GM12874 (cell line): Measurements from ENCODE around the gene PPP1R9B.

Source experiments
- TF ChIP-seq, protein P1 (sequence below): IDR thresholded peaks from 2 replicates; pipeline ENCODE4 v1.5.1; 2011; ENCODE audit warnings: low read depth, mild to moderate bottlenecking, control low read depth, low read length, moderate library complexity; ENCODE audit not compliant: insufficient read depth

Gene PPP1R9B

DNA sequence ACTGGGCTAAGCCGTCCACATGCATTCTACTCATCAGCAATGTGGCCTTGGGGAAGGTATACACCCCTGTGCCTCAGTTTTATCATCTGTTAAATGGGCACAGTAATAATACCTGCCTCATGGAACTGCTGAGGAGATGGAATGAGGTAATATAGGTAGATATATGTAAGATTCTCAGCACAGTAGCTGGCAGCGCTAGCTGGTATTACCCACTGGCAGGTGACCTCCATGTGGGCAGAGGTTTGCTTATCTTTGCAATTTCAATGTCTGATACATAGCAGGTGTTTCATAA is 14.2 kb upstream of the PPP1R9B start:
- TF ChIP-seq, protein P1, sequence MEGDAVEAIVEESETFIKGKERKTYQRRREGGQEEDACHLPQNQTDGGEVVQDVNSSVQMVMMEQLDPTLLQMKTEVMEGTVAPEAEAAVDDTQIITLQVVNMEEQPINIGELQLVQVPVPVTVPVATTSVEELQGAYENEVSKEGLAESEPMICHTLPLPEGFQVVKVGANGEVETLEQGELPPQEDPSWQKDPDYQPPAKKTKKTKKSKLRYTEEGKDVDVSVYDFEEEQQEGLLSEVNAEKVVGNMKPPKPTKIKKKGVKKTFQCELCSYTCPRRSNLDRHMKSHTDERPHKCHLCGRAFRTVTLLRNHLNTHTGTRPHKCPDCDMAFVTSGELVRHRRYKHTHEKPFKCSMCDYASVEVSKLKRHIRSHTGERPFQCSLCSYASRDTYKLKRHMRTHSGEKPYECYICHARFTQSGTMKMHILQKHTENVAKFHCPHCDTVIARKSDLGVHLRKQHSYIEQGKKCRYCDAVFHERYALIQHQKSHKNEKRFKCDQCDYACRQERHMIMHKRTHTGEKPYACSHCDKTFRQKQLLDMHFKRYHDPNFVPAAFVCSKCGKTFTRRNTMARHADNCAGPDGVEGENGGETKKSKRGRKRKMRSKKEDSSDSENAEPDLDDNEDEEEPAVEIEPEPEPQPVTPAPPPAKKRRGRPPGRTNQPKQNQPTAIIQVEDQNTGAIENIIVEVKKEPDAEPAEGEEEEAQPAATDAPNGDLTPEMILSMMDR: no peak

DNA sequence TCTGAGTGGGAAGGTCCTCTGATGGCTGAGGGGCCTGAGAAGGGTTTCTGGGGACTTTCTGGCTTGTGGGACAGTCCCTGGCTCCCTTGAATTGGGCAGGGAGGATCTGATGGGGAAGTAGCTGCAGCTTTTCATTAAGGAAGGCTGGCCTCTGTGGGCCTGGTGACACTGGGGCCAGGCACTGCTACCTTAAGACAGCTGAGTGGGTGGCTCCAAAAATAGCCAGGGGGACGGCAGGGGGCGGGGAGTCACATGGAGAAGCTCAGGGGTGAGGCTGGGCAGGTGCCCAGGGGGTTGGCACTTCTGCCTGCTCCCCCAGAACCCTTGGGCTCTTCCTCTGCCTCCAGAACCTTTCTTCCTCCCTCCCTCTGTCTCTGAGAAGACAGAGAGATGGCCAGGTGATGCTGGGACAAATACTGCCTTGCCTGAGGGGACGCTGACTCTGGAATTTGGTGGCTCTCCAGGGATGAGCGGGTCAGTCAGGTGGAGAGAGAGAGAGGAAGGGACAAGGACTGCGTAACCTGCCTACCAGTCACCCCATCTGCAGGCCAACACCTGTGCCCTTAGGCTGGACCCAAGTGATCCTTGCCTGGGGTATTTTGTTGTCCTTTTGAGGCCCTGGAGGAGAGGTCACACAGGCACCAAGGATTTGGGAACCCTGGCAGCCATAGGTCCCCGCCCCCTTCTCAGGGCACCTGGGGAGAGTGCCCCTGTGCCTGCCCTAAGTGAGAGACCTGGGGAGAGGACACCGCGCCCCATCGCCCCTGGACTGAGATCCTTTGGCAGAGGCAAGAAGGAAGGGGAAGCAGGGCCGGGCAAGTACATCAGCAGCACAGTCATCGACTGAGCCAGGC is 13.6 kb upstream of the PPP1R9B start:
- TF ChIP-seq, protein P1: no peak

DNA sequence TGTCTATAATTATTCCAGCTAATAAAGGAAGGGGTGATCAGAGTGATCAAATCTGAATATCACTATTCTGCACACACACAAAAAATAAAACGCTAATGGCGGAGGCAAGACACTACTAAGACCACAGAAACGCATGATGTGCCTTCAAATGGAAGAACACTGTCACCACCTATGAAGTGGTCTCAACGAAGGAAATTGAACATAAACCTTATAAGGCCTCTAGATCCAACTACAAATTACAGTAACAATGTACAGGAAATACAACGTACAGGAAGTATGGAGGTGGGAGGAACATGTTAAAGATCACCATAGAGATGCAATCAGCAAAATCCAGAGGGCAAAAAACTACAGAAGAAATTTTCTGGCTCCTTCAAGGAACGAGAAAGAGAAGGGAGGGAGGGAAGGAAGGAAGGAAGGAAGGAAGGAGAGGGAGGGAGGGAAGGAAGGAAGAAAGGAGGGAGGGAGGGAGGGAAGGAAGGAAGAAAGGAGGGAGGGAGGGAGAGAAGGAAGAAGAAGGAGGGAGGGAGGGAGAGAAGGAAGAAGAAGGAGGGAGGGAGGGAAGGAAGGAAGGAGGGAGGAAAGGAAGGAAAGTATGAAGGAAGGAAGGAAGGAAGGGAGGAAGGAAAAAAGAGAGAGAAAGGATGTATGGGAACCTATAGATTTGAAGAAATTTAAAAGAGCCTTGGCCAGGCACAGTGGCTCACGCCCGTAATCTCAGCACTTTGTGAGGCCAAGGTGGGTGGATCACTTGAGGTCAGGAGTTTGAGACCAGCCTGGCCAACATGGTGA is 12.2 kb upstream of the PPP1R9B start:
- TF ChIP-seq, protein P1: no peak

DNA sequence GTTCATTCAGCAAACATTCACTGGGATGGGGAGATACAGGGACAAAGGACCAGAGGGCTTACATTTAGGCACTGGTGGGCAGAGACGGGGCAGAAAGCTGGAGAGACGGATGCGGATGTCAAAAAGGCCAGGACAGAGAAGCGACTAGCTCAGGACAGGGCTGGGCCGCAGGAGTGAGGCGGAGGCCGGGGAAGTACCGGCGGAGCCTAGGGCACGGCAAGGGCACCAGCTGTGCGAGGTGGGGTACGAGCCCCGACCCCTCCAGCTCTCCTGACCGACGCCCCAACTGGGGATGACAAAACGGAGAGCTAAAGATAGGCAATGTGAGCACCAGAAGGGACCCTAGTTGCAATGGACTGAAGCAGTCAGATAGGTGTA is 11.4 kb upstream of the PPP1R9B start:
- TF ChIP-seq, protein P1: no peak

DNA sequence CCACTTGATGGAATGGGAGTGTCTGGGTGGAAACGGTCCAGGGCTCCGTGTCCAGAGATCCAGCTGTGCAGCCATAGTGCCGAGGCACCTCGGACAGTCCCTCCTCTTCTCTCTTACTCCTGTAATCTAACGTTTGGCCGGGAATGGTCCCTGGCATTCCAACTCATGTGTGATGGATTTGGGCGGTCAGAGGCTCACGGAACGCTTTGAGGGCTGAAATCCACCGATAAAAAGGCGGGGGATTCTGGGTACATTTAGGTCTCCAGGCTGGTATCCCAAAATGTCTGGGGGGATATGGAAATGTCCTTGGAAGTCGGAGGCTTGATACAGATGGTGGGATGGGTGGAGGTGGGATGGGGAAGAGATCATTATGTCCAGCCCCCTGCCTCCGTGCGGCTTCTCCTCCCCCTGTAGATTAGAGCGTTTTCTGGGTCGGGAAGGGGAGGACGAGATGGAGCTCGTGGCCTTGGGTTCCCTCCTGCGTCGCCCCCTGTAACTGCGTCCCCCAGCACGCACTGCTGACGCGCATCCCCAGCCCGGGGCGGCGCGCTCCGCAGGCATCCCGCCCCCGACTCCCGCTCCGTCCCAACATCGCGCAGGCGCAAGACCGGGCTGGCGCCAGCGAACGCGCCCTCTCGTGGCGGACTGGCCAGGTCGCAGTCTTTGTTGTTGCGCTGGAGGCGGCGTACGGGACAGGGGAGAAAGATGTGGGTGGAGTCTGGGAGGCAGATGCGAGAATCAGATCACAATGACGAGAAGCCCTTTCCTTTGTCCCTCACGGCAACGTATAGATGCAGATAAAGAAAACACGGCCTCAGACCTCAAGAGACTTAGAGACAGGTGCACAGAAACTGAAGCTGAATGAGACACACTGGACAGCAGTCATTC is 10.8 kb upstream of the PPP1R9B start:
- TF ChIP-seq, protein P1: peak; percentile 96

DNA sequence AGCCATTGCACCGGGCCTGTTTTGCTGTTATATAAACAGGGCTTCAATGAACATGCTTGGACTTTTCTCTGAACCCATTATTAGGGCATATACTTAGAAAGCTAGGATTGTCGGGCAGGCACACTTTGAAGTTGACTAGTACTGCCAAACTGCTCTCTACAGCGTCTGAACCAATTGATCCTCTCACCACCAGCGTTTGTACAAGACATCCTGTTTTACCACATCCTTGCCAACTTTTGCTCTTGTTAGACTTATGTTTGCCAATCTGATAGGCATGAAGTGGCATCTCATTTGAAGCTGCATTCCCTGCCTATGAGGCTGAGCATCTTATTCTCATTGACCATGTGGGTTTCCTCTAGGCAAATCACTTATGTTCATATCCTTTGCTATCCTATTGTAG is 7.4 kb upstream of the PPP1R9B start:
- TF ChIP-seq, protein P1: no peak
